NCI-H748 treated with DMSO at 0.1 percent for 48 hours (cell line): Measurements from ENCODE around the gene SBSN.

Source experiments
- DNase-seq: peaks from one replicate; lab custom pipeline; 2025; lab: John Stamatoyannopoulos, UW

The SBSN gene

DNA sequence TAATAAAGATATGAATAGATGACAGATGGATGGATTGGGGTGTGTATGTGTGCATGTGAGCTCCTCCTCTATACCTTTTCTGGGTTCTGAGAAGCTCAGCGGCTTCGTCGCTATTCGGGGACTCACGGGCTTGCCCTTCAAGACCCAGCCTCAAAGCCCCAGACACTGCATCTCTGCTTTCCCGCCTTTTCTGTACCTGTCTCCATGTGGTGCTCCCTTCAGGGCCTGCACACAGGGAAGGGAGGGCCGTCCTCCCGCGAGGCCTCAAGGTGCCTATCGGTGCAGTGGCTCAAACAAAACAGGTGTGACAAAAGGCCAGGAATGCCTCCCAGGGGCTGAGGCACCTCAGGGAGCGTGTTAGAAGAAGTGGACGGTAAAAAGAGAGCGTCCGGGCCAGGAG lies 54.0 kb downstream of the SBSN start:
- DNase-seq = no peak
